ACC112 (cell line): ENCODE measurements around the gene EVI5L.
"Not testable (repeated sequence)": the region's sequence is repeated elsewhere in the genome, so short reads cannot be mapped to it uniquely, and the experiment has no call there.

Experiments
- H2AFZ ChIP-seq: fragments of 200-600 bp; sonication (generic); one replicate; pipeline ENCODE4 v1.6.0; 2017; ENCODE audit warnings: antibody characterized with exemption, low read length; ENCODE audit not compliant: unreplicated experiment
- H3K27ac ChIP-seq: fragments of 200-600 bp; sonication (generic); 2 replicates; pipeline ENCODE4 v1.5.1; 2014; ENCODE audit warnings: low read depth, mild to moderate bottlenecking, antibody characterized with exemption, low read length, moderate library complexity
- H3K27me3 ChIP-seq: fragments of 200-600 bp; sonication (generic); 2 replicates; pipeline ENCODE4 v1.6.1; 2014; ENCODE audit warnings: mild to moderate bottlenecking, antibody characterized with exemption, low read length, moderate library complexity, mixed read lengths; ENCODE audit not compliant: insufficient read depth
- H3K36me3 ChIP-seq: fragments of 200-600 bp; sonication (generic); 2 replicates; pipeline ENCODE4 v1.6.1; 2016; ENCODE audit warnings: mild to moderate bottlenecking, antibody characterized with exemption, low read length, moderate library complexity, mixed read lengths; ENCODE audit not compliant: insufficient read depth
- H3K4me1 ChIP-seq: fragments of 200-600 bp; sonication (generic); one replicate; pipeline ENCODE4 v1.6.1; 2016; ENCODE audit warnings: low read length, mixed read lengths; ENCODE audit not compliant: insufficient read depth, unreplicated experiment, control insufficient read depth
- H3K4me3 ChIP-seq: fragments of 200-600 bp; sonication (generic); 2 replicates; pipeline ENCODE4 v1.5.1; 2014; ENCODE audit warnings: mild to moderate bottlenecking, low read depth, low read length
- H3K79me2 ChIP-seq: fragments of 200-600 bp; sonication (generic); one replicate; pipeline ENCODE4 v1.6.0; 2016; ENCODE audit warnings: low read length; ENCODE audit not compliant: control insufficient read depth, unreplicated experiment, insufficient read depth

Gene EVI5L

DNA sequence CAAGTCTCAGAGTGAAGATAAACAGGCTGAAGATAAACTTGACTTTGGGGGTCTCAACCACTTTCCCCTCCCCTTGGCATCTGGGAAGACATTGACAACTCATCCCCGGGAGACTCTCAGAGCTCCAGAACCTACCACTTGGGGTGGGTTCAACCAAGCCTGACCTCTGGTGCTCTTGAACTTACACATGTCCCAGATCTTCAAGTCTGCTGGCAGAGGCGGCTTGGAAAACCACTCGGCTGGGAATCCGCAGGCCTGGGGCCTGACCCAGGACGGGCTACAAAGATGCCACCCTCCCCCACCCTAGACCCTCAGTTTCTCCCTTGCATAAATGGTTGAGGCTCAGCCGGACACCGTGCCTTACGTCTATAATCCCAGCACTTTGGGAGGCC, 58.8 kb downstream of the EVI5L start:
- Histone ChIP-seq H3K4me1 (no peaks in the 10 kb centered on the region), H3K36me3 (no peaks in the 10 kb centered on the region), H3K27ac (no peak overlapping the region), H3K27me3 (no peaks in the 10 kb centered on the region), H2AFZ (peak overlapping the region; percentile 23), H3K79me2 (peaks cover 3% of the 10 kb centered on the region), H3K4me3 (peak overlapping the region; percentile 92)

DNA sequence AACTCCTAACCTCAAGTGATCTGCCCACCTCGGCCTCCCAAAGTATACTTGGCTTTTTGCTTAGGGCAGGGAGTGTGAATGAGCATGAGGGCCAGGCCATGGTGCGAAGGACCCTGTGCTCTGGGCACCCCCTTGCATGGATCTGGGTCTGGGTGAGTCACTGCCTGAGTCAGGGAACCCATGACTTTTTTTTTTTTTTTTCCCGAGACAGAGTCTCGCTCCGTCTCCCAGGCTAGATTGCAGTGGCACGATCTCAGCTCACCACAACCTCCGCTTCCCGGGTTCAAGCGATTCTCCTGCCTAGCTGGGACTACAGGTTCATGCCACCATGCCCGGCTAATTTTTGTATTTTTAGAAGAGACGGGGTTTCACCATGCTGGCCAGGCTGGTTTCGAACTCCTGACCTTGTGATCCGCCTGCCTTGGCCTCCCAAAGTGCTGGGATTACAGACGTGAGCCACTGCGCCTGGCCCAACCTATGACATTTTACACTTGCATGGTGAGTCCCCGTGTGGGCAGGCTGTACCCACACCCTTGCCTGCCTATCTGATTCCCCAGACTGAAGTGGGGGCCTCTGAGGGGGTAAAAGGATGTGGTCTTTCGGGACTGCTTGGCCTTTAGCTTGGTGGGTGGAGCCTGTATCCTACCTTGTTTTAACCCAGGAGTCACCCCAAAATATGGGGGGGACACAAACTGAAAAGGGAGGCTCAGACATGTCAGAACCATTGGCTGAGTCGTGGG, 63.5 kb downstream of the EVI5L start:
- H3K4me3 ChIP-seq, H3K27me3 ChIP-seq, H3K36me3 ChIP-seq, H3K27ac ChIP-seq, H3K4me1 ChIP-seq, H2AFZ ChIP-seq, H3K79me2 ChIP-seq: not testable (repeated sequence)

DNA sequence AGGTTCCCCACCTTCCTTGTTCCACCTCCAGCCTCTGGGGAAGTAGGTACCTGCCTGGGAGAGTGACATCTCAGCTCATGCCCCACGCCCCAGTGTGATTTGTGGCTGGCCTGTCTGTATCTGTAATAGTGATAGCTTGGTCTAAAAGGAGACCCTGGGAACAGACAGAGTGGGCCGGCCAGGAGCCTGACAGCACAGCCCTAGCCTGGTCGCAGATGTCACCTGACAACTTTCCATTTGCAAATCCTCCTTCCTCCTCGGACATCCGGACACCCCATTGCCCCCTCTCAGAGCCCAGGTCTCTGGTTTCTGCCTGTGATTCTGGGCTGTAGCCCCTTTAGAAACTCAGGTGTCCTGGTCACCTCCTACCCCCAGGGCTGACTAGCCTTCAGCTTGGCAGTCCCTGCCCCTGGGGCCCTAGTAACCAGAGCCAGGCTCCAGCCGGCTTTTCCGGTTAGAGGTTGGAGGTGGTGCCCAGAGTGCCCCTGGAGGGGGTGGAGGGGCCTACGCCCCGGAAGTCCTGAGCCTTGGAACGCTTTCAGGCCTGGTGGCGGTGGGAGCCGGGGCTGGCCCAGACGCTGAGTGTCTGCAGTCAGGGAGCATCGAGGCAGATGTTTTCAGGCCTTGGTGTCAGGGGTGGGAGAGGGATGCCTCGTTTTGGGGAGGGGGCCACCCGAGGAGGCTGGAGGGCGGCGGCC, 64.7 kb downstream of the EVI5L start:
- Histone ChIP-seq H3K27ac (no peak overlapping the region), H3K4me1 (no peaks in the 10 kb centered on the region), H3K4me3 (no peak overlapping the region), H3K79me2 (peaks cover 3% of the 10 kb centered on the region), H3K36me3 (no peaks in the 10 kb centered on the region), H2AFZ (no peak overlapping the region), H3K27me3 (no peaks in the 10 kb centered on the region)

DNA sequence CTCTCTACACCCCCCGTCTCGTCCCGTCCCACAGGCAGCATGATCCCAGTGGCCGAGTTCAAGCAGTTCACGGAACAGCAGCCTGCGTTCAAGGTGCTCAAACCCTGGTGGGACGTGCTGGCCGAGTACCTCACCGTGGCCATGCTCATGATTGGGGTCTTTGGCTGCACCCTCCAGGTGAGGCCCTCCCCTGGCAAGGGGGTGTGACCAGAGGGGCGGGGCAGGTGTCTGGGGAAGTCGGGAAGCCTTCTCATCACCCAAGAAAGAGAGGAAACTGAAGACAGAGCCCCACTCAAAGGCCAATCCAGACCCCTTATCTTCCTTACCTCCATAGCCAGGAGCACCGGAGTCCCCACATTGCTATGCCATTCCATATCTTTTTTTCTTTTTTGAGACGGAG, 65.5 kb downstream of the EVI5L start:
- H3K27me3 ChIP-seq: no peaks in the 10 kb centered on the region

DNA sequence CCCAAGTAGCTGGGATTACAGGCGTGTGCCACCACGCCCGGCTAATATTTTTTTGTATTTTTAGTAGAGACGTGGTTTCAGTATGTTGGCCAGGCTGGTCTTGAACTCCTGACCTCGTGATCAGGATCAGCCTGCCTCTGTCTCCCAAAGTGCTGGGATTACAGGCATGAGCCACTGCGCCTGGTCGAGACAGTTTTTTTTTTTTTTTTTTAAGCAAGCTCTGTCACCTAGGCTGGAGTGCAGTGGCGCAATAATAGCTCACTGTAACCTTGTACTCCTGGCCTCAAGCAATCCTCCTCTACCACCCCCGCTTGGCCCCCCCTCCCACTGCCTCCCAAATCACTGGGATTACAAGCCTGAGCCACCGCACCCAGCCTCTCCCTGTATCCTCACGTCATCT, 67.3 kb downstream of the EVI5L start:
- Histone ChIP-seq H3K79me2 (no peaks in the 10 kb centered on the region), H3K4me3 (no peak overlapping the region), H2AFZ (no peak overlapping the region), H3K4me1 (no peaks in the 10 kb centered on the region), H3K27ac (no peak overlapping the region), H3K36me3 (no peaks in the 10 kb centered on the region), H3K27me3 (no peaks in the 10 kb centered on the region)

More for the DNA sequence above, 65.5 kb downstream of the EVI5L start:
- no peak overlapping the region for H3K27ac ChIP-seq
- H3K4me3 ChIP-seq: no peak overlapping the region
- no peaks in the 10 kb centered on the region for H3K79me2 ChIP-seq
- no peak overlapping the region for H2AFZ ChIP-seq
- no peaks in the 10 kb centered on the region for H3K4me1 ChIP-seq
- no peaks in the 10 kb centered on the region for H3K36me3 ChIP-seq

DNA sequence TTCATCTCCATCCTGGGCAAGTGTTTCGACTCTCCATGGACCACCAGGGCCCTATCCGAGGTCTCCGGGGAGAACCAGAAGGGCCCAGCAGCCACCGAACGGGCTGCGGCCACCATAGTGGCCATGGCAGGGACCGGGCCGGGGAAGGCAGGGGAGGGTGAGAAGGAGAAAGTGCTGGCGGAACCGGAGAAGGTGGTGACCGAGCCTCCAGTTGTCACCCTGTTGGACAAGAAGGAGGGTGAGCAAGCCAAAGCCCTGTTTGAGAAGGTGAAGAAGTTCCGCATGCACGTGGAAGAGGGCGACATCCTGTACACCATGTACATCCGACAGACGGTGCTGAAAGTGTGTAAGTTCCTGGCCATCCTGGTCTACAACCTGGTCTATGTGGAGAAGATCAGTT, 68.9 kb downstream of the EVI5L start:
- H3K27ac ChIP-seq: no peak overlapping the region
- peaks cover 3% of the 10 kb centered on the region for H3K4me1 ChIP-seq
- H3K4me3 ChIP-seq: no peak overlapping the region
- no peak overlapping the region for H2AFZ ChIP-seq
- peaks cover 8% of the 10 kb centered on the region for H3K79me2 ChIP-seq
- H3K36me3 ChIP-seq: no peaks in the 10 kb centered on the region
- H3K27me3 ChIP-seq: no peaks in the 10 kb centered on the region

DNA sequence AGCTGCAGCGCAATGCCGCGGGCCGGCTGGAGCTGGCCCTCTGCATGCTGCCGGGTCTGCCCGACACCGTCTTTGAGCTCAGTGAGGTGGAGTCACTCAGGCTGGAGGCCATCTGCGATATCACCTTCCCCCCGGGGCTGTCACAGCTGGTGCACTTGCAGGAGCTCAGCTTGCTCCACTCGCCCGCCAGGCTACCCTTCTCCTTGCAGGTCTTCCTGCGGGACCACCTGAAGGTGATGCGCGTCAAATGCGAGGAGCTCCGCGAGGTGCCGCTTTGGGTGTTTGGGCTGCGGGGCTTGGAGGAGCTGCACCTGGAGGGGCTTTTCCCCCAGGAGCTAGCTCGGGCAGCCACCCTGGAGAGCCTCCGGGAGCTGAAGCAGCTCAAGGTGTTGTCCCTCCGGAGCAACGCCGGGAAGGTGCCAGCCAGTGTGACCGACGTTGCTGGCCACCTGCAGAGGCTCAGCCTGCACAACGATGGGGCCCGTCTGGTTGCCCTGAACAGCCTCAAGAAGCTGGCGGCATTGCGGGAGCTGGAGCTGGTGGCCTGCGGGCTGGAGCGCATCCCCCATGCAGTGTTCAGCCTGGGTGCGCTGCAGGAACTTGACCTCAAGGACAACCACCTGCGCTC, 69.8 kb downstream of the EVI5L start:
- Histone ChIP-seq H3K4me3 (no peak overlapping the region), H3K4me1 (peaks cover 7% of the 10 kb centered on the region), H3K36me3 (no peaks in the 10 kb centered on the region), H2AFZ (no peak overlapping the region), H3K27me3 (no peaks in the 10 kb centered on the region), H3K27ac (no peak overlapping the region), H3K79me2 (peaks cover 16% of the 10 kb centered on the region)

DNA sequence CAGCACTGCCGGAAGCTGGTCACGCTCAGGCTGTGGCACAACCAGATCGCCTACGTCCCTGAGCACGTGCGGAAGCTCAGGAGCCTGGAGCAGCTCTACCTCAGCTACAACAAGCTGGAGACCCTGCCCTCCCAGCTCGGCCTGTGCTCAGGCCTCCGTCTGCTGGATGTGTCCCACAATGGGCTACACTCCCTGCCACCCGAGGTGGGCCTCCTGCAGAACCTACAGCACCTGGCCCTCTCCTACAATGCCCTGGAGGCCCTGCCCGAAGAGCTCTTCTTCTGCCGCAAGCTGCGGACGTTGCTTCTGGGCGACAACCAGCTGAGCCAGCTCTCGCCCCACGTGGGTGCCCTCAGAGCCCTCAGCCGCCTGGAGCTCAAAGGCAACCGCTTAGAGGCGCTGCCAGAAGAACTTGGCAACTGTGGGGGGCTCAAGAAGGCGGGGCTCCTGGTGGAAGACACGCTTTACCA, 70.4 kb downstream of the EVI5L start:
- no peak overlapping the region for H3K27ac ChIP-seq
- no peak overlapping the region for H2AFZ ChIP-seq
- H3K4me3 ChIP-seq: no peak overlapping the region
- H3K4me1 ChIP-seq: peaks cover 12% of the 10 kb centered on the region
- H3K79me2 ChIP-seq: peaks cover 22% of the 10 kb centered on the region
- no peaks in the 10 kb centered on the region for H3K27me3 ChIP-seq
- no peaks in the 10 kb centered on the region for H3K36me3 ChIP-seq

DNA sequence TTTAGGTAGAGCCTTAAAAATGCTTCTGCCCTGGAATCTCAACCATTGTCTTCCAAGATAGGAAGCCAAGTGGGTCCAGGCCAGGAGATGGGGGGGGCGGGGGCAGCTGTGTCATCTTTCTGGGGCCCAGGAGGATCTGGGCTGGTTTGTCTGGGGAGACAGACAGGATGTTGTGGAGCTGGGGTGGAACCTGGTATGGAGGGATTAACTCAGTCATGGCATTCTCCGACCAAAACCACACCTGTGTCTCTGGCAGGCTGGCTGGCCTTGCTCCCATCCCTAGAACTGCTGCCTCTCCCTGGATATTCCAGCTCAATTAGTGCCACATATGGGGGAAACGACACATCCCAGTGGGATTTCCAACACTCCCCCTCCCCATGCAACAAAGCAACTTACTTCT, 70.9 kb downstream of the EVI5L start:
- Histone ChIP-seq H2AFZ (no peak overlapping the region), H3K36me3 (no peaks in the 10 kb centered on the region), H3K4me3 (no peak overlapping the region), H3K27ac (no peak overlapping the region), H3K79me2 (peaks cover 26% of the 10 kb centered on the region), H3K4me1 (peaks cover 12% of the 10 kb centered on the region), H3K27me3 (no peaks in the 10 kb centered on the region)

DNA sequence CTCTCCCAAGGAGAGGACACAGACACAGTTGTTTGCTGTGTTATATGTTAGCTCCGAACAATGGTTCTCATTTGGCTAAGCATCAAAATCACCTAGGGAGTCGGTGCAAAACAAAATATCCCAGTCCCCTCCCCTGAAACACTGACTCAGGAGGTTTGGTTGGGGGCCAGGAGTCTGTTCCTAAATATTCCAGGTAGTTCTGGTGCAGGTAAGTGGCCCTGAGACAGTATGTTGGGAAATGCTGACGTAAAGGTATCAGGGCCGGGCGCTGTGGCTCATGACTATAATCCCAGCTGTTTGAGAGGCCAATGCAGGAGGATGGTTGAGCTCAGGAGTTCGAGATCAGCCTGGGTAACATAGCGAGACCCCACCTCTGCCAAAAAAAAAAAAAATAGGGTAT, 71.3 kb downstream of the EVI5L start:
- H3K79me2 ChIP-seq: peaks cover 29% of the 10 kb centered on the region
- H3K4me1 ChIP-seq: peaks cover 12% of the 10 kb centered on the region
- H2AFZ ChIP-seq: no peak overlapping the region
- no peaks in the 10 kb centered on the region for H3K27me3 ChIP-seq
- H3K4me3 ChIP-seq: no peak overlapping the region
- no peaks in the 10 kb centered on the region for H3K36me3 ChIP-seq
- no peak overlapping the region for H3K27ac ChIP-seq
